Neural cell (in vitro differentiated cells): ENCODE measurements around the gene DPEP2NB. TPM values are rescaled to one million over a fixed set of nuclear protein-coding genes. Genes with fewer than 3 reads are reported as not detected.

Source experiments
- H2AFZ ChIP-seq: fragments of 200-600, 300-800 bp; sonication (generic), shearing (Covaris generic); 2 replicates; pipeline ENCODE4 v1.6.0; 2014; ENCODE audit warnings: low read depth, mild to moderate bottlenecking, antibody characterized with exemption, low read length, moderate library complexity
- H3F3A ChIP-seq: fragments of 200-600 bp; shearing (Covaris generic); 2 replicates; pipeline ENCODE4 v1.6.1; 2016; ENCODE audit warnings: mild to moderate bottlenecking, moderate library complexity, mixed read lengths, antibody characterized with exemption, low read length; ENCODE audit not compliant: insufficient read depth, poor library complexity, severe bottlenecking
- H3K27ac ChIP-seq: fragments of 200-600, 300-800 bp; sonication (generic), shearing (Covaris generic); 2 replicates; pipeline ENCODE4 v1.5.1; 2014; ENCODE audit warnings: mild to moderate bottlenecking, low read length, moderate library complexity
- H3K27me3 ChIP-seq: fragments of 300-800, 200-600 bp; sonication (generic), shearing (Covaris generic); 2 replicates; pipeline ENCODE4 v1.6.0; 2014; ENCODE audit warnings: mild to moderate bottlenecking, low read depth, low read length, moderate library complexity; ENCODE audit not compliant: insufficient read depth
- H3K36me3 ChIP-seq: fragments of 300-800, 200-600 bp; sonication (generic), shearing (Covaris generic); 2 replicates; pipeline ENCODE4 v1.5.1; 2014; ENCODE audit warnings: mild to moderate bottlenecking, antibody characterized with exemption, low read length, moderate library complexity; ENCODE audit not compliant: insufficient read depth
- H3K4me2 ChIP-seq: fragments of 300-800, 200-600 bp; sonication (generic), shearing (Covaris generic); 2 replicates; pipeline ENCODE4 v1.6.0; 2014; ENCODE audit warnings: mild to moderate bottlenecking, low read length
- H3K4me3 ChIP-seq: fragments of 300-800, 200-600 bp; sonication (generic), shearing (Covaris generic); 2 replicates; pipeline ENCODE4 v1.5.1; 2014; ENCODE audit warnings: mild to moderate bottlenecking, low read length, moderate library complexity
- H3K79me2 ChIP-seq: fragments of 200-600 bp; shearing (Covaris generic); replicated peaks from 2 replicates; pipeline ENCODE4 v1.6.0; 2014; ENCODE audit warnings: mild to moderate bottlenecking, low read length, moderate library complexity; ENCODE audit not compliant: insufficient read depth
- H3K9ac ChIP-seq: fragments of 300-800, 200-600 bp; sonication (generic), shearing (Covaris generic); 2 replicates; pipeline ENCODE4 v1.6.1; 2016; ENCODE audit warnings: mild to moderate bottlenecking, low read length, mixed read lengths
- H3K9me2 ChIP-seq: fragments of 200-600 bp; shearing (Covaris generic); 2 replicates; pipeline ENCODE4 v1.6.1; 2016; ENCODE audit warnings: mild to moderate bottlenecking, low read length, mixed read lengths; ENCODE audit not compliant: insufficient read depth
- H3K9me3 ChIP-seq: fragments of 200-600, 300-800 bp; sonication (generic), shearing (Covaris generic); 2 replicates; pipeline ENCODE4 v1.6.1; 2016; ENCODE audit warnings: mild to moderate bottlenecking, mixed run types, low read length, moderate library complexity, mixed read lengths
- H4K20me1 ChIP-seq: fragments of 200-600 bp; shearing (Covaris generic); 2 replicates; pipeline ENCODE4 v1.6.1; 2016; ENCODE audit warnings: mild to moderate bottlenecking, mixed run types; ENCODE audit not compliant: insufficient read depth
- EP300 ChIP-seq: fragments of 450-650 bp; conservative IDR thresholded peaks from 2 replicates; pipeline ENCODE4 v1.6.1; 2014; ENCODE audit warnings: antibody characterized with exemption, mild to moderate bottlenecking, moderate library complexity; ENCODE audit not compliant: poor library complexity, severe bottlenecking
- EZH2 ChIP-seq: fragments of 200-600, 300-800 bp; shearing (Covaris generic), sonication (generic); IDR thresholded peaks from 2 replicates; pipeline ENCODE4 v1.6.1; 2014; ENCODE audit warnings: antibody characterized with exemption, low read length, borderline replicate concordance, mild to moderate bottlenecking; ENCODE audit not compliant: insufficient read depth, poor library complexity, severe bottlenecking
- MXI1 ChIP-seq: fragments of 450-650 bp; conservative IDR thresholded peaks from 2 replicates; pipeline ENCODE4 v1.6.1; 2014; ENCODE audit warnings: antibody characterized with exemption, mild to moderate bottlenecking; ENCODE audit not compliant: poor library complexity, severe bottlenecking
- POLR2AphosphoS5 ChIP-seq: IDR thresholded peaks from 2 replicates; pipeline ENCODE4 v1.6.1; 2012
- RAD21 ChIP-seq: fragments of 450-650 bp; conservative IDR thresholded peaks from 2 replicates; pipeline ENCODE4 v1.6.1; 2014; ENCODE audit warnings: antibody characterized with exemption, mild to moderate bottlenecking, moderate library complexity
- SMC3 ChIP-seq: fragments of 450-650 bp; conservative IDR thresholded peaks from 2 replicates; pipeline ENCODE4 v1.6.1; 2014; ENCODE audit warnings: antibody characterized with exemption, mild to moderate bottlenecking, moderate library complexity; ENCODE audit not compliant: poor library complexity
- TAF1 ChIP-seq: IDR thresholded peaks from 2 replicates; pipeline ENCODE4 v1.6.1; 2012; ENCODE audit warnings: low read depth
- polyA plus RNA-seq: library from polyadenylated mRNA; depleted of rRNA; stranded (reverse); fragments of >200 nt; gene quantifications from 2 replicates; pipeline ENCODE4 v1.2.3, GENCODE V29; 2014
- TF ChIP-seq, protein P1 (sequence below): fragments of 450-650 bp; IDR thresholded peaks from 2 replicates; pipeline ENCODE4 v1.5.1; 2014; ENCODE audit warnings: antibody characterized with exemption, mild to moderate bottlenecking, moderate library complexity; ENCODE audit not compliant: poor library complexity, severe bottlenecking
- TF ChIP-seq, protein P2 (sequence below): IDR thresholded peaks from 2 replicates; pipeline ENCODE4 v1.6.1; 2012; ENCODE audit warnings: borderline replicate concordance

Gene DPEP2NB
- polyA plus RNA-seq, 1 donor from 2014 or later: not detected

GRCh38 chr16:68005786-68006286 is 9.9 kb downstream of the DPEP2NB start:
- Histone ChIP-seq H3K79me2 (no peaks in the 10 kb centered on the region), H3K27ac (no peak overlapping the region), H3K9me3 (no peaks in the 10 kb centered on the region), H3K4me3 (no peak overlapping the region), H2AFZ (no peak overlapping the region), H3K9me2 (no peaks in the 10 kb centered on the region), H3K36me3 (no peaks in the 10 kb centered on the region), H3F3A (no peaks in the 10 kb centered on the region), H3K9ac (no peak overlapping the region), H3K27me3 (no peaks in the 10 kb centered on the region), H4K20me1 (no peaks in the 10 kb centered on the region), H3K4me2 (no peak overlapping the region)
- TF ChIP-seq EZH2 (no peak), MXI1 (no peak), TAF1 (no peak), SMC3 (no peak), POLR2AphosphoS5 (no peak), EP300 (no peak), RAD21 (no peak)
- TF ChIP-seq, protein P1, sequence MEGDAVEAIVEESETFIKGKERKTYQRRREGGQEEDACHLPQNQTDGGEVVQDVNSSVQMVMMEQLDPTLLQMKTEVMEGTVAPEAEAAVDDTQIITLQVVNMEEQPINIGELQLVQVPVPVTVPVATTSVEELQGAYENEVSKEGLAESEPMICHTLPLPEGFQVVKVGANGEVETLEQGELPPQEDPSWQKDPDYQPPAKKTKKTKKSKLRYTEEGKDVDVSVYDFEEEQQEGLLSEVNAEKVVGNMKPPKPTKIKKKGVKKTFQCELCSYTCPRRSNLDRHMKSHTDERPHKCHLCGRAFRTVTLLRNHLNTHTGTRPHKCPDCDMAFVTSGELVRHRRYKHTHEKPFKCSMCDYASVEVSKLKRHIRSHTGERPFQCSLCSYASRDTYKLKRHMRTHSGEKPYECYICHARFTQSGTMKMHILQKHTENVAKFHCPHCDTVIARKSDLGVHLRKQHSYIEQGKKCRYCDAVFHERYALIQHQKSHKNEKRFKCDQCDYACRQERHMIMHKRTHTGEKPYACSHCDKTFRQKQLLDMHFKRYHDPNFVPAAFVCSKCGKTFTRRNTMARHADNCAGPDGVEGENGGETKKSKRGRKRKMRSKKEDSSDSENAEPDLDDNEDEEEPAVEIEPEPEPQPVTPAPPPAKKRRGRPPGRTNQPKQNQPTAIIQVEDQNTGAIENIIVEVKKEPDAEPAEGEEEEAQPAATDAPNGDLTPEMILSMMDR: no peak
- TF ChIP-seq, protein P2, sequence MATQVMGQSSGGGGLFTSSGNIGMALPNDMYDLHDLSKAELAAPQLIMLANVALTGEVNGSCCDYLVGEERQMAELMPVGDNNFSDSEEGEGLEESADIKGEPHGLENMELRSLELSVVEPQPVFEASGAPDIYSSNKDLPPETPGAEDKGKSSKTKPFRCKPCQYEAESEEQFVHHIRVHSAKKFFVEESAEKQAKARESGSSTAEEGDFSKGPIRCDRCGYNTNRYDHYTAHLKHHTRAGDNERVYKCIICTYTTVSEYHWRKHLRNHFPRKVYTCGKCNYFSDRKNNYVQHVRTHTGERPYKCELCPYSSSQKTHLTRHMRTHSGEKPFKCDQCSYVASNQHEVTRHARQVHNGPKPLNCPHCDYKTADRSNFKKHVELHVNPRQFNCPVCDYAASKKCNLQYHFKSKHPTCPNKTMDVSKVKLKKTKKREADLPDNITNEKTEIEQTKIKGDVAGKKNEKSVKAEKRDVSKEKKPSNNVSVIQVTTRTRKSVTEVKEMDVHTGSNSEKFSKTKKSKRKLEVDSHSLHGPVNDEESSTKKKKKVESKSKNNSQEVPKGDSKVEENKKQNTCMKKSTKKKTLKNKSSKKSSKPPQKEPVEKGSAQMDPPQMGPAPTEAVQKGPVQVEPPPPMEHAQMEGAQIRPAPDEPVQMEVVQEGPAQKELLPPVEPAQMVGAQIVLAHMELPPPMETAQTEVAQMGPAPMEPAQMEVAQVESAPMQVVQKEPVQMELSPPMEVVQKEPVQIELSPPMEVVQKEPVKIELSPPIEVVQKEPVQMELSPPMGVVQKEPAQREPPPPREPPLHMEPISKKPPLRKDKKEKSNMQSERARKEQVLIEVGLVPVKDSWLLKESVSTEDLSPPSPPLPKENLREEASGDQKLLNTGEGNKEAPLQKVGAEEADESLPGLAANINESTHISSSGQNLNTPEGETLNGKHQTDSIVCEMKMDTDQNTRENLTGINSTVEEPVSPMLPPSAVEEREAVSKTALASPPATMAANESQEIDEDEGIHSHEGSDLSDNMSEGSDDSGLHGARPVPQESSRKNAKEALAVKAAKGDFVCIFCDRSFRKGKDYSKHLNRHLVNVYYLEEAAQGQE: no peak

GRCh38 chr16:68005211-68005610 is 10.5 kb downstream of the DPEP2NB start:
- H3K36me3 ChIP-seq: no peaks in the 10 kb centered on the region
- H3F3A ChIP-seq: no peaks in the 10 kb centered on the region
- no peaks in the 10 kb centered on the region for H3K79me2 ChIP-seq
- TF ChIP-seq, protein P2: no peak
- TF ChIP-seq, protein P1: no peak
- TF ChIP-seq EZH2: no peak
- no peak for TF ChIP-seq POLR2AphosphoS5
- TF ChIP-seq RAD21: no peak
- no peaks in the 10 kb centered on the region for H3K27me3 ChIP-seq
- no peaks in the 10 kb centered on the region for H3K9me2 ChIP-seq
- no peak overlapping the region for H3K9ac ChIP-seq
- no peaks in the 10 kb centered on the region for H4K20me1 ChIP-seq
- H3K4me2 ChIP-seq: no peak overlapping the region
- H3K27ac ChIP-seq: no peak overlapping the region
- H2AFZ ChIP-seq: no peak overlapping the region
- no peaks in the 10 kb centered on the region for H3K9me3 ChIP-seq
- H3K4me3 ChIP-seq: no peak overlapping the region
